ENCODE data around the gene MAML2.

The MAML2 gene

GRCh38 chr11:95993438-95994298 lies 349.3 kb downstream of the MAML2 start:
- no peak for DNase-seq

GRCh38 chr11:95991545-95991944 lies 351.4 kb downstream of the MAML2 start:
- no peak for DNase-seq

GRCh38 chr11:95991101-95991500 lies 351.9 kb downstream of the MAML2 start:
- DNase-seq: no peak

- DNase-seq: no peak
Observed at GRCh38 chr11:95989780-95990179, 353.2 kb downstream of the MAML2 start.

- no peak for DNase-seq
Observed at GRCh38 chr11:95989076-95989605, 353.9 kb downstream of the MAML2 start.

GRCh38 chr11:95985174-95985808 lies 357.7 kb downstream of the MAML2 start:
- DNase-seq: no peak

- no peak for DNase-seq
Observed at GRCh38 chr11:95984072-95984471, 358.9 kb downstream of the MAML2 start.

- no peak for DNase-seq
Observed at GRCh38 chr11:95977534-95978174, 365.3 kb downstream of the MAML2 start.

- no peak for DNase-seq
Observed at GRCh38 chr11:95976550-95976949, 366.4 kb downstream of the MAML2 start.

- DNase-seq: no peak
Observed at GRCh38 chr11:95975343-95975742, 367.7 kb downstream of the MAML2 start.

GRCh38 chr11:95972060-95972459 lies 370.9 kb downstream of the MAML2 start:
- no peak for DNase-seq

GRCh38 chr11:95968585-95968984 lies 374.4 kb downstream of the MAML2 start:
- no peak for DNase-seq

GRCh38 chr11:95964281-95964680 lies 378.7 kb downstream of the MAML2 start:
- DNase-seq: no peak

GRCh38 chr11:95961758-95962157 lies 381.2 kb downstream of the MAML2 start:
- DNase-seq: no peak

- DNase-seq: no peak
Observed at GRCh38 chr11:95950905-95951304, 392.1 kb downstream of the MAML2 start.

- DNase-seq: no peak
Observed at GRCh38 chr11:95948637-95949036, 394.4 kb downstream of the MAML2 start.

- DNase-seq: no peak
Observed at GRCh38 chr11:95944623-95945022, 398.4 kb downstream of the MAML2 start.

GRCh38 chr11:95943546-95943945 lies 399.4 kb downstream of the MAML2 start:
- DNase-seq: no peak

GRCh38 chr11:95939091-95939490 lies 403.9 kb downstream of the MAML2 start:
- no peak for DNase-seq

GRCh38 chr11:95937358-95937757 lies 405.6 kb downstream of the MAML2 start:
- DNase-seq: no peak

GRCh38 chr11:95933594-95933993 lies 409.4 kb downstream of the MAML2 start:
- no peak for DNase-seq

- no peak for DNase-seq
Observed at GRCh38 chr11:95931916-95932315, 411.1 kb downstream of the MAML2 start.

GRCh38 chr11:95930948-95931347 lies 412.0 kb downstream of the MAML2 start:
- DNase-seq: no peak

GRCh38 chr11:95926726-95927125 lies 416.3 kb downstream of the MAML2 start:
- DNase-seq: no peak

All from NCI-H2029 treated with DMSO at 0.1 percent for 48 hours (cell line).